Common myeloid progenitor, CD34-positive (primary cell): ENCODE data around the gene RFX5. TPM values are rescaled to one million over a fixed set of nuclear protein-coding genes. Genes with fewer than 3 reads are reported as not detected.
A peak's percentile ranks its signal among the peaks of the same experiment; 100 is the strongest.
"Not testable (repeated sequence)": the region's sequence is repeated elsewhere in the genome, so short reads cannot be mapped to it uniquely, and the experiment has no call there.

Source experiments
- CTCF ChIA-PET: fragments of 350-600 bp; sonication (Branson Sonifier 250); formaldehyde crosslinking; loops from one replicate; lab custom pipeline; 2021; ENCODE audit warnings: antibody characterized with exemption; lab: Charles Lee
- POLR2A ChIA-PET: fragments of 350-600 bp; sonication (Branson Sonifier 250); formaldehyde crosslinking; loops from one replicate; lab custom pipeline; 2021; ENCODE audit warnings: antibody characterized with exemption; lab: Charles Lee
- DNase-seq, 3 donors: peaks; one replicate each; pipeline versions ENCODE4 v3.0.0 to v3.0.0-alpha.2; 2013
- H3K27ac ChIP-seq, 2 experiments: 1 replicate in 1 of 2; 2 replicates in 1 of 2; pipeline ENCODE4 v1.7.0; 2013; ENCODE audit warnings: inconsistent platforms in 2 of 2, low read length in 2 of 2, mild to moderate bottlenecking in 2 of 2, low read depth in 1 of 2, moderate library complexity in 1 of 2; ENCODE audit not compliant: severe bottlenecking in 2 of 2, insufficient read depth in 1 of 2, poor library complexity in 1 of 2
- H3K27me3 ChIP-seq, 5 experiments: replicated peaks in 2 of 5; 1 replicate in 3 of 5; 2 replicates in 2 of 5; pipeline versions ENCODE4 v1.6.1 to v1.7.0; 2013; ENCODE audit warnings: low read length in 4 of 5, mild to moderate bottlenecking in 2 of 5, moderate library complexity in 2 of 5, inconsistent platforms in 1 of 5; ENCODE audit not compliant: insufficient read depth in 5 of 5, control insufficient read depth in 4 of 5
- H3K36me3 ChIP-seq, 4 experiments: 1 replicate in 2 of 4; 2 replicates in 2 of 4; pipeline versions ENCODE4 v1.6.1 to v1.7.0; 2013; ENCODE audit warnings: low read length in 3 of 4, control low read depth in 1 of 4, mild to moderate bottlenecking in 1 of 4; ENCODE audit not compliant: control insufficient read depth in 4 of 4, insufficient read depth in 4 of 4
- H3K4me1 ChIP-seq, 4 experiments: 1 replicate in 3 of 4; 2 replicates in 1 of 4; pipeline versions ENCODE4 v1.6.1 to v1.7.1; 2013; ENCODE audit warnings: low read length in 3 of 4, mild to moderate bottlenecking in 3 of 4, control low read depth in 1 of 4, inconsistent platforms in 1 of 4, moderate library complexity in 1 of 4; ENCODE audit not compliant: control insufficient read depth in 4 of 4, insufficient read depth in 4 of 4; ENCODE audit errors: control extremely low read depth in 1 of 4
- H3K4me3 ChIP-seq, 7 experiments: 1 replicate in 4 of 7; 2 replicates in 3 of 7; pipeline versions ENCODE4 v1.5.1 to v1.7.0; 2013; ENCODE audit warnings: mild to moderate bottlenecking in 7 of 7, low read length in 6 of 7, moderate library complexity in 6 of 7, inconsistent platforms in 2 of 7, low read depth in 2 of 7, control low read depth in 1 of 7; ENCODE audit not compliant: insufficient read depth in 4 of 7, control insufficient read depth in 1 of 7; ENCODE audit errors: extremely low read depth in 1 of 7
- H3K9me3 ChIP-seq, 5 experiments: 1 replicate in 4 of 5; 2 replicates in 1 of 5; pipeline versions ENCODE4 v1.6.1 to v1.7.1; 2013; ENCODE audit warnings: low read length in 4 of 5, mild to moderate bottlenecking in 2 of 5, inconsistent platforms in 1 of 5, low read depth in 1 of 5, moderate library complexity in 1 of 5; ENCODE audit not compliant: control insufficient read depth in 4 of 5, insufficient read depth in 2 of 5; ENCODE audit errors: control extremely low read depth in 1 of 5
- whole genome bisulfite sequencing: methylation state at CpG from one replicate; pipeline ENCODE4 v1.1.5; 2013; ENCODE audit not compliant: insufficient coverage; 5-methylcytosine and 5-hydroxymethylcytosine counted together
- polyA plus RNA-seq: library from polyadenylated mRNA; unstranded; fragments of 120-200 nt; gene quantifications from one replicate; pipeline ENCODE4 v1.2.1, GENCODE V29; 2013

RFX5 gene
- polyA plus RNA-seq = 123 TPM

DNA sequence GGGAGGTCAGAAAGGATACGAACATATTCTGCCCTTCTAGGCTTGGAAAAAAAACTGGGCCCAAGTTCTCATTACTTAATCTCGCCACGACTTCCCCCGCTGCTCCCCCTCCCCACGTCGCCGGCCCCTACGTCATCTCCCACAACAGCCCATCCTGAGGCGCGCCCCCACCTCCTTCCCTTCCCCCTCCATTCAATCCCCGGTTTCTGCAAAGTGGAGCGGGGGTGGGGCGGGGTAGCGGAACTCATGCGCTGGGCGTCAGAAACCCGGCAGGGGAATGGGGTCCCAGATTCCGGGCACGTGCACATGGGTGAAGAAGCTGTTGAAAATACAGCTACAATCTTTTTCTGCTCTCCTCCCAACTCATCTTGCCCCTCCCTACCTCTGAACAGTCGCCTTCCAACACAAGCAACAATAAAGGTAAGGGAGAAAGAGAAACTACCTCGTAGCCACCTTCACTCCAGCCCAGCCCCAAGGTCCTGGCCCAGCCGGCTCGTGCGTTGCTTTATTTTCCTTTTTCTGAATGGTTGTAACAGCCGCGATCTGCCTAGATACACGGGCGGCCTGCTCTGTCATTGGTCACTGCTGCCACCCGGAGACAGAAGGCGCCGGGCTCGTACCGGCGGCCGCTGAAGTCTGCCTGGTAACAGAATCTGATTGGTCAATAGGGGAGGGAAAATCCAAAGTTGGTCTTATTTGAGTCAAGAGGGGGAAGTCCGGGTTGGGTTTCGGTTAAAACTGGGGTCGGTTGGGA is at the start of gene RFX5:
Gene RFX5, minus strand, starts transcription at position 484 of the 754 bp plus-strand sequence. CDS start 932 bp downstream, outside the sequence.
- Histone ChIP-seq H3K4me3 (peak within 1 kb of the TSS; percentile 26 to 84 (median 74)), H3K36me3 (peaks cover 15 to 37% (median 31%) of the 10 kb centered on the region in 4 experiments), H3K27ac (peak within 1 kb of the TSS; percentile 99 to 100), H3K4me1 (peaks cover 16 to 28% (median 25%) of the 10 kb centered on the region in 4 experiments), H3K27me3 (no peaks in the 10 kb centered on the region), H3K9me3 (peaks cover 0 to 6% (median under 1%) of the 10 kb centered on the region in 5 experiments)
- CTCF ChIA-PET = interaction anchor here (1.8 kb wide), 1 partner anchor 54 kb away, joined by 3 read pairs; no protein-coding TSS in a partner anchor
- WGBS = 0% methylated on average over 31 of the region's 38 CpGs
- DNase-seq = peak; percentile 99 to 100 (median 100)
- POLR2A ChIA-PET = no interaction called here

DNA sequence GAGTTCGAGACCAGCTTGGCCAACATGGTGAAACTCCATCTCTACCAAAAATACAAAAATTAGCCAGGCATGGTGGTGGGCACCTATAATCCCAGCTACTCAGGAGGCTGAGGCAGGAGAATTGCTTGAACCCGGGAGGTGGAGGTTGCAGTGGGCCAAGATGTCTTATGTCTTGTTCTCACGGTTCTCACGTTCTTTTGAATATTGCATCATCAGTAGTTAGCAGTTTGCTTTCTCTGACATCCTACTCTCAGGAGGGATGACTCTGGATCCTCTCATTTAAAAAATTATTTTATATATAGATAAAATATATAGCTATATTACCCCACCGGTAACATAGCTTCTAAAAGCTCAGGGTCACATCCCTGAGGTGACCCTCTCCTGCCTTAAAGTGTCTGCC is 49.2 kb upstream of the RFX5 start:
- WGBS = 100% methylated on average over 2 of the region's 5 CpGs
- H3K4me3 ChIP-seq, H3K36me3 ChIP-seq, POLR2A ChIA-PET, H3K27me3 ChIP-seq, H3K9me3 ChIP-seq, DNase-seq, H3K27ac ChIP-seq: not testable (repeated sequence)
- peaks cover 0 to 14% (median 12%) of the 10 kb centered on the region in 4 experiments for H3K4me1 ChIP-seq
- CTCF ChIA-PET = interaction anchor here (1.0 to 8.3 kb wide), 3 partner anchors 11 to 54 kb away, joined by 3 to 50 read pairs (median 4); no protein-coding TSS in a partner anchor

DNA sequence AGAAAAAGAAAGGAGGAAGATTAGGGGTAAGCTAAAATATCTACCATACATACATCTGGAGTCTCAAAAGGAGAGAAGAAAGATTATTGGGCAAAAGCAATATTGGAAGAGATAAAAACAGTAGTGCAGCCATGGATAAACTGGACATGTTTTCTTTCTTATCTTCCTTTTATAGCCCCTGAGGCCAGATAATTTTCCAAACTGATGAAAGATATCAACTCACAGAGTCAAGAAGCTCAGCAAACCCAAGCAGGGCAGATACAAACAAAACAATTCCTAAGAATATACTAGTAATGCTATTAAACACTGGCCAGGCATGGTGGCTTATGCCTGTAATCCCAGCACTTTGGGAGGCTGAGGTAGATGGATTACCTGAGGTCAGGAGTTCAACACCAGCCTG is 46.5 kb upstream of the RFX5 start:
- no peak overlapping the region for H3K4me3 ChIP-seq
- H3K4me1 ChIP-seq = no peaks in the 10 kb centered on the region
- POLR2A ChIA-PET = no interaction called here
- no peaks in the 10 kb centered on the region for H3K9me3 ChIP-seq
- CTCF ChIA-PET = interaction anchor here (8.3 kb wide), 1 partner anchor 51 kb away, joined by 50 read pairs; no protein-coding TSS in a partner anchor
- no peak for DNase-seq
- H3K27ac ChIP-seq = no peak overlapping the region
- no peaks in the 10 kb centered on the region for H3K36me3 ChIP-seq
- H3K27me3 ChIP-seq = peaks cover 0 to 2% (median 0%) of the 10 kb centered on the region in 5 experiments

DNA sequence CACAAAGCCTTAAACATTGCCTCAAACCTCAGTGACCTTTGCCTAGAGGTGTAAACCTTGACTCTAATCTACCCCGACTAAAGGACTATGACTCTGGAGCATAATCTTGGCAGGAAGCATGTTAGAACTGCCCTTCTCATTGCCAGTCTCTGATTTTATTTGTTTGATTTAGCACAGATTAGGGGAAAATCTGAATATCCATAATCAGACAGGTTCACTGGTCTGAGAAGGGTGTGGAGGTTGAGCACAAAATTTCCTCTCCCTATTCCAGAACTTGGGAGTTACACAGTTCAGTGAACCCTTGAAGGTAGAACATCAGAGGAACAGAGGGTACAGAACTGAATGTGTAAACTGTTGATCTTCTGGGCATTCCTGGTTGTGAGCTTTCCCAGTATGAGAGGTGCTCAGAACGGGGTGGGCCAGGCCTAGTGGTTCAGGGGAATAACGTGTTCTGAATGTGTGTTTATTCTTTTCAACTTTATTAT is 44.1 kb upstream of the RFX5 start:
- ChIA-PET CTCF (no interaction called here), POLR2A (no interaction called here)
- H3K27ac ChIP-seq = no peak overlapping the region
- DNase-seq = no peak
- no peaks in the 10 kb centered on the region for H3K9me3 ChIP-seq
- H3K4me3 ChIP-seq = no peak overlapping the region
- 91% methylated on average over 1 of the region's 3 CpGs for WGBS
- no peaks in the 10 kb centered on the region for H3K36me3 ChIP-seq
- peaks cover 0 to 2% (median 0%) of the 10 kb centered on the region in 5 experiments for H3K27me3 ChIP-seq
- no peaks in the 10 kb centered on the region for H3K4me1 ChIP-seq

DNA sequence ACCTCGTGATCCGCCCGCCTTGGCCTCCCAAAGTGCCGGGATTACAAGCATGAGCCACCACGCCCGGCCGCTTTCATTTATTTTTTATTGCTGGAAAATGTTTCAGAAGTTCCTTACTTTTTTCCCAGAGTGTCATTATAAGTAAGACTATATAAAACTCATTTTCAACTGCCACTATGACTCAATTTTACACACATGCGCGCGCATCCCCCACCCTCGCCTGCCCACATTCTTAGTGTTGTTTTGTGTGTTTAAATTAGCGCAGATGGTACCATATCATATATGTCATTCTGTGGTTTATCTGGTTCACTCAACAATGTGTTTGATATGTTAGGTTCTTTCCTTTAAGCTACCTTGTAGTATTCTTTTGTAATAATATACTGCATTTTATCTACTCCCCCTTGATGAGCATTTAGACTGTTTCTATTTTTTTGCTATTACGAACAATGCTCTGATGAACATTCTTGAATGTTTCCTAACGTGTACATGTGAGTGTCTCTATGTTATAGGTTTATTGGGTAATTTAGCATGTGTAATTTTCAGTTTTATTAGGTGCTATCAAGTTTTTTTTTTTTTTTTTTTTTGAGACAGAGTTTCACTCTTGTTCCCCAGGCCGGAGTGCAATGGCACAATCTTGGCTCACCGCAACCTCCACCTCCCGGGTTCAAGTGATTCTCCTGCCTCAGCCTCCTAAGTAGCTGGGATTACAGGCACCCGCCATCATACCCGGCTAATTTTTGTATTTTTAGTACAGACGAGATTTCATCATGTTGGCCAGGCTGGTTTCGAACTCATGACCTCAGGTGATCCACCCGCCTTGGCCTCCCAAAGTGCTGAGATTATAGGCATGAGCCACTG is 43.4 kb upstream of the RFX5 start:
- CTCF ChIA-PET, H3K27me3 ChIP-seq, POLR2A ChIA-PET, H3K4me1 ChIP-seq, H3K27ac ChIP-seq, DNase-seq, H3K9me3 ChIP-seq, H3K36me3 ChIP-seq, H3K4me3 ChIP-seq: not testable (repeated sequence)
- WGBS = 100% methylated on average over 6 of the region's 22 CpGs

DNA sequence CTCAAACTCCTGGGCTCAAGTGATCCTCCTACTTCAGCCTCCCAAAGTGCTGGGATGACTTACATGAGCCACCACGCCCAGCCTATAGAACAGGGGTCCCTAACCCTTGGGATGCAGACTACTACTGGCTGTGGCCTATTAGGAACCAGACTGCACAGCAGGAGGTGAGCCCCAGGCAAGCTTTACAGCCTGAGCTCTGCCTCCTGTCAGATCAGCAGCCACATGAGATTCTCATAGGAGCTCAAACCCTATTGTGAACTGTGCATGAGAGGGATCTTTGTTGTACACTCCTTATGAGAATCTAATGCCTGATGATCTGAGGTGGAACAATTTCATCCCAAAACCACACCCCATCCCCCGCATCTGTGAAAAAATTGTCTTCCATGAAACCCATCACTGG is 39.0 kb upstream of the RFX5 start:
- no peaks in the 10 kb centered on the region for H3K36me3 ChIP-seq
- no peak overlapping the region for H3K27ac ChIP-seq
- DNase-seq = no peak
- no peaks in the 10 kb centered on the region for H3K27me3 ChIP-seq
- 100% methylated on average over 1 of the region's 2 CpGs for WGBS
- peaks cover 0 to 2% (median 0%) of the 10 kb centered on the region in 5 experiments for H3K9me3 ChIP-seq
- no peak overlapping the region for H3K4me3 ChIP-seq
- CTCF ChIA-PET = interaction anchor here (0.9 to 2.3 kb wide), 4 partner anchors 10 to 45 kb away, joined by 3 to 8 read pairs (median 6); no protein-coding TSS in a partner anchor
- POLR2A ChIA-PET = interaction anchor here (0.5 kb wide), 1 partner anchor 38 kb away, joined by 5 read pairs; no protein-coding TSS in a partner anchor
- no peaks in the 10 kb centered on the region for H3K4me1 ChIP-seq
